GM21390 (cell line): Measurements from ENCODE around the gene ATN1.

Source experiments
- ATAC-seq: cut with Tn5 transposase; IDR thresholded peaks from one replicate; pipeline ENCODE4 v1.9.1; 2021; ENCODE audit not compliant: unreplicated experiment

Gene ATN1

DNA sequence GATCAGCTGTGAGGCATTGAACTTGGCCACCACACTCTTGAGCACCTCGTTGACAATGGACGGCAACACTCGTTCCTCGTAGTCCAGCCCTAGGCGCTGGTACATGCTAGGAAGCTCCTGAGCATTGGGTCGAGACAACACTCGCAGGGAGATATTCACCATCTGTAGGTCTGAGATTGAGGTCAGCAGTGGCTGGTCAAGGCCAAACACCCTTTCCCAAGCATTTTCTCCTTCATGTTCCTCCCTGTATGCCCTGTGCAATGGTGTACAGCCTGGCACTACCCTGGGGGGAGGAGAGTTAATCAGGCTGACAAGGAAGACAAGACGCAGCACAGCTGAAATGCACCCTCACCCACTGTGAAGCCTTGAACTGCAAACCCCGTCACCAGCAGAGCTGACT is 40.7 kb downstream of the ATN1 start:
- no peak for ATAC-seq

DNA sequence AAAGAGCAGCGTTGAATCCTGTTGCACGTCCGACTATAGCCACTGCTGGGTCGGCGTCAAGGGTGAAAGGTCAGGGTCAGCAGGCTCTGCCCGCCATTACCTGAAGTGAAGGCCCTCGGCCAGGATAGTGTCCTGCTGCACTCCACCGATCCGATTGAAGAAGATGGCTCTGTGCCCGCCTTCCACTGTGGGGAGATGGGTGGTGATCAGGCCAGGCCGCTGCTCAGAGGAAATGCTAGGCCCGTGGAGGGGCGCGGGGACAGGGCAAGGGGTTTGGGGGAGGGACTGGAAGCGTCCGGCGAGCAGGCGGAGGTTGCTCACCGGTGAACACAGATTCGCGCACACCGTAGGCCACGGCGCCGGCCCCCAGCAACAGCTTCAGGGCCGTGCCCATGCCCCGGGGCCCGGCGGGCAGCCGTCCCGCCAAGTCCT is 42.4 kb downstream of the ATN1 start:
- ATAC-seq: no peak

DNA sequence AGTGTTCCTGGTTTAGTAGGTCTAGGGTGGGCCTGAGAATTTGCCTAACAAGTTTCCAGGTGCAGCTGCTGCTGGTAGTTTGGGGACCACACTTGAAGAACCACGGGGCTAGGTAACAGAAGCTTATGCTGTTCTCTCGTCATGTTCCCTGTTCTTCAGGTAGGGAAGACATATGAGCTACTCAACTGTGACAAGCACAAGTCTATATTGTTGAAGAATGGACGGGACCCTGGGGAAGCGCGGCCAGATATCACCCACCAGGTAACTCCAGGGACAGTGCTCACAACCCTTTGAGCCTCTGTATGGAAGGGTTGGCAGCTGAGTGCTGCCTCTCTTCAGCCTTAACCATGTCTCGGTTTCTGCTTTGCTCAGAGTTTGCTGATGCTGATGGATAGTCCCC is 46.4 kb downstream of the ATN1 start:
- no peak for ATAC-seq

DNA sequence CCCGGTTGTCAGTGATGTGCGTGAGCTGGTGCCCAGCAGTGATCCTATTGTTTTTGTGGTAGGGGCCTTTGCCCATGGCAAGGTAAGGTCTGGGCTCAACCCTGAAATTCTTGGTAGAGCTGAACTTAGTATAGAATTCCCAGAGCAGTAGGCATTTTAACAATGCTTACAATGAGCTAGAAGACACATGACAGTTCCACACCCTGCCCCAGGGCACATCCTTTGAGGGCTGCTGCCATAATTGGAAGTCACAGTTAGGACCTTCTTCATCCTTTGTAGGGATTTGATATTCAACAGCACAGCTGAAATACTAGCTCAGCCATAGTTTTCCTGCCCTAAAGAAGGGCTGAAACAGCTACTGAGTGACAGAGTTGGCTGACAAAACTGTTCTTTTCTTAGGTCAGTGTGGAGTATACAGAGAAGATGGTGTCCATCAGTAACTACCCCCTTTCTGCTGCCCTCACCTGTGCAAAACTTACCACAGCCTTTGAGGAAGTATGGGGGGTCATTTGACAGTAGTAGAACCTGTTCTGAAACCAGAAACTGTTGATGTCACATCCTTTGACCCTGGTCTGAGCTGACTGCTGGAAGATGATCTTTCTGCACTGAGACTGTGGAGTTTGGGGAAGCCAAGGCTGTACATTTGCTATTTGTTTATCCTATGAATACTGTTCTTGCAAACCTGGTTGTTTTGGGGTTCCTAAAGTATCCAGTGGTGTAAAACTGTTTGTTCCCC is 47.7 kb downstream of the ATN1 start:
- ATAC-seq: no peak

DNA sequence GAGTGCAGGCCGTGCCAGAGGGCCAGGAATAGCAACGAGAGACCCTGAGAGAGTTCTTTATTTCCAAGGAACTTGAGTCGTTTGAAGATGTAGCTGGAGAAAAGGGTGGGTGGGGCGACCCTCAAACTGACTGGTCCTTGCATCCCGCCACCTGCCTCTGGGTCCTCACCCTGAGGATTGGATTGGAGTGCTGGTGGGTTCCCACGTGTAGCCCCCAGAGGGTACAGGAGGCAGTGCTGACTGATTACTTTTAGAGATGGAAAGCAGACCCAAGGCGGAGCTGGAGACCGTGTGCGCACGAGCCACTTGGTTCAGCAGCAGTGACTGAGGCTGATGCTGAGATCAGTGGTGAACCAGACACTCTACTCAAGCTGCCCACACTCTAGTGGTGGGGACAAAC is 49.9 kb downstream of the ATN1 start:
- ATAC-seq: no peak

DNA sequence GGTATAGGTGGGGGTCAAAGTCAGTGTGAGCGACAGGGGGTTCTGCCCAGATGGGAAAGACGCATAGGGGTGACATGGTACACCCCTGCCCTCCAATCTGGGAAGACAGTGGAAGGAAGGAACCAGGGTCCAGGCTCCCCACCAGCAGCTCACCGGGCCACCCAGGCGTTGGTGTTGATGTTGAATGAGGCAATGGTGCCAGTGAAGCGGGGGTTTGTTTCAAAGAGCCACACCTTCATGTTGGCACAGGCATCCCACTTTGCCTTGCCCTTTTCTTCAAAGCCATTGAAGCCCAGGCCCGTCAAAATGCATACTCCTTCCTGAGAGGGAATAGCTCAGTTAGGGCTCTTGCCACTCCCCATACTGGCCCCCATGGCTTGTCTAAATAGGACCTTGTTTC is 50.4 kb downstream of the ATN1 start:
- ATAC-seq: no peak

DNA sequence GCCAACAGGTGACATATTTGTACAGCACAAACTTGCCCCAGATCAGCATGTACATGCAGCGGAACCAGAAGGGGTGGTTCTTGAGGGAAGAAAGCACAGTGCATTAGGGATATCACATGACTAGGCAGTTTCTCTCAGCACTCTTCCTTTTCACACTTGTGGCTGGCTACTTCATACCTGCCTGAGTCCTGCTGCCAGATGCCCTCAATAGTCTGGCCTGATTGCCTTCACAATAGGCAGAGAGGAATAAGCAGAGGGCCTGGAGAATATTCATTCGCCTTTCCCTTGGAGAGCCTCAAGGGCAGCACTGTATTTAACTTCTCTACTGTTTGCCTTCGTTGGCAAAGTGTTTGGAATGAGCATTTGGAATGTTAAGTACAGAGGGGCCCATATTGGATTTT is 50.9 kb downstream of the ATN1 start:
- no peak for ATAC-seq

DNA sequence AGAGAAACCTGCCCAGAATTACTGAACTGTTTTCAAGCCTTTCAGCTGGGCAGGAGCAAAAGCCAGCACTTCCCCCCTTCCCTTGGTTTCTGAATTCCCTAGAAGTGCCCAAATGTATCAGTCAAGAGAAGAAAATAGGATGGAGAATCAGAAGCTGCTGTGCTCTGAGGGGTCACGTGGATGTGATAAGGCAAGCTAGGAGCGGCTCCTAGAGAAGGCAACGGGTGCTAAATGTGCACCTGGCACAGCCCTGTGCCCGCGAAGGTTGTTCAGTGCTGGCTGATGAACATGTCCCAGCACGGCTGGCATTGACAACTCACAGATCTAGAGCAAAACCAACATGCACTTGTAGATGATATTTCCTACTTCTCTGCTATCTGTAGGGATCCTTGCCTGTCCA is 51.3 kb downstream of the ATN1 start:
- ATAC-seq: no peak

DNA sequence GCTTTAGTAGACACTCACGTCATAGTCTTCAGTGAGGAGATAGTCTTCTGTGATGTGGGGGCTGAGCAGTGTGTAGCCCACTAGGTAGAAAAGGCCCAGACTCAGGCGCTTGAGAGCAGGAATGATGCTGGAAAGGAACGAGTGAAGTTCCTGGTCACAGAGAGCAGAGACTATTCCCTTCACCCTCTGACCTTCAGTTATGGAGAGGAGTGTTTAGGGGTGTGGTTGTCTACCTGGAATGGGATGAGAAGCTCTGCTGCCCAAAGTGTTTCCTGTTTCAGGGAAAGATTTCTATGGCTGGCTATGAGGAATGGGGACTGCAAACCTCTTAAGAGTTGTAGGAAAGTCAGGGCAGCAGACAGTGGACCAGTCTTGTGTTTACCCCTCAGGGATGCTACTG is 51.7 kb downstream of the ATN1 start:
- ATAC-seq: no peak

DNA sequence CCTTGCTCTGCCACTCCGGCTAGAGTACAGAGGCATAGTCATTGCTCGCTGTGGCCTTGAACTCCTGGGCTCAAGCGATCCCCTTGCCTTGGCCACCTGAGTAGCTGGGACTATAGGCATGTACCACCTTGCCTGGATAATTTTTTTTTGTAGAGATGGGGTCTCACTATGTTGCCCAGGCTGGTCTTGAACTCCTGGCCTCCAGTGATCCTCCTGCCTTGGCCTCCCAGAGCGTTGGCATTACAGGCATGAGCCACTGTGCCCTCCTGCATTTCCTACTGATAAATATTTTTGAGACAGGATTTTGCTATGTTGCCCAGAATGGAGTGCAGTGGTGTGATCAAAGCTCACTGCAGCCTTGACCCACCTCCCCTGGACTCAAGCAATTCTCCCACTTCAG is 52.3 kb downstream of the ATN1 start:
- ATAC-seq: no peak

DNA sequence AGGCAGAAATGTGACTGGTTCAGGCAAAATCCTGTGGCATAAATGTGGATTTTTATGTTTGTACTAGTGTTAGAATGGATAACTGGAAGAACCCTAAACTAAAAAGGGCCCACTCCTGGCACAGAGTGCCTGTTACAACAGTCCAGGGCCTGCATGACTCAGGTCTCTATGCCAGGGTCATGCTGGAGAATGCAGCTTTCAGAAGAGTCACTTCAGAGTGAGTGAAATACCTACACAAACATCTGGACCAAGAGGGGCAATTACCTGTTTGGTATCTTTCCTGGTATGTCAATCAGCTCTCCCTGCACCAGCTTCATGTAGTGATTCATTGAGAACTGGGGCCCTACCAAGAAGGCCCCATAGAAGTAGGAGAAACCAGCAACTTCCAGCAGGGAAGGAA is 53.0 kb downstream of the ATN1 start:
- ATAC-seq: no peak

DNA sequence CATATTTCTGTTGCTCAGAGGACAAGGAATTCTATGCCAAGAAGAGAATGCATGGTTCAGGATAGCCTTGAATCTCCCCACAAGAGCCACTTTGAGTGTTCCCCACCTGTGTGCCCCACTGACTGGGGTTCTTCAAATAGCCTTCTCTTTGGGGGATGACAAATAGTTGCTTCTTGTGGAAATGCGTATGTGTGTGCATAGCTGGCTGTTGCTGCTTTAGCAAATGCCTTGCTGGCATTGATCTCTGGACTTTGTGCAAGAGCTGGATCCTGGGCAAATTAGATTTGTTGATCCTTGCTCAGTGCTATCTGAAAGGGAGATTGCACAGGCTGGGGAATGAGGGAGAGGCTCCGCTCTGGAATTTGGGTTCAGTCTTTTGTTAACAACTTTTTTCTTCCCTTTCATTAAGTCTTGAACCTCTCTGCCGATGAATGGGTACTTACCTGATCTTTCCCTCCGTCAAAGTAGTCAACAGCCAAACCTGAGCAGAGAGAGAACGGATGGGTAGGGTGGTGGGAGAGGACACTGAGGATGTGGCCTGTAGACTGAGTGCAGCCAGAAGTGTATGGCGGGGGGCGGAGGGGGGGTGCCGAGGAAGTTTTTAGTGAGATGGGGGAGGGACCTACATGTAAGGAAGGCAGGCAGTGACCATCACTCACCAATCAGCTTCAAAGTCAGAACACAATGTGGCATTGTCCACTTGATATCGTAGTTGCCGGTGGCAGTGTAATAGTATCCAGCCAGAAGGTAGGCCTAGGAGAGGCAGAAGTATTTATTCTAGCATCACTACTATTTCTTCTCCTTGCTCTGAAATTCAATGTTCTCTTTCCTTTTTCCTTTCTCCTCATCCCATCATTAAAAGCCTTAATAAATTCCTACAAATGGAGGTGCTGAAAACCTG is 53.6 kb downstream of the ATN1 start:
- no peak for ATAC-seq

DNA sequence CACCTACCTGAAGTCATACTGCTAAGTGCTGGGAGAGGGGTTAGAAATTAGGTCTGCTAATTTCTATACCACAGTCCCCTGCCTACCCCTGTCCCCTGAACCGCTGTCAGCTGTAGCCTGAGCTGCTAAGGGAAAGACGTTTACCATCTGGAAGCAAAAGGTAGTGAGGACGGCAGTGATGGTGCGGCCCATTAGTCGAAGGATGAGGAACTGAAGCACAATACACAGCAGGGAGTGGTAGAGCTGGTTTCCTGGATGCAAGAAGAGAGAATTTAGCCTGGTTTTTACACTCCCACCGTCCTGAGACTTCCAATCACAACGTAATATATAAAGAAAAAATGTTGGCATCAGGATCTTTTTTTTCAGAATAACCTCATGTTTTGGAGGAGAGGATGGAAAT is 54.8 kb downstream of the ATN1 start:
- ATAC-seq: no peak

DNA sequence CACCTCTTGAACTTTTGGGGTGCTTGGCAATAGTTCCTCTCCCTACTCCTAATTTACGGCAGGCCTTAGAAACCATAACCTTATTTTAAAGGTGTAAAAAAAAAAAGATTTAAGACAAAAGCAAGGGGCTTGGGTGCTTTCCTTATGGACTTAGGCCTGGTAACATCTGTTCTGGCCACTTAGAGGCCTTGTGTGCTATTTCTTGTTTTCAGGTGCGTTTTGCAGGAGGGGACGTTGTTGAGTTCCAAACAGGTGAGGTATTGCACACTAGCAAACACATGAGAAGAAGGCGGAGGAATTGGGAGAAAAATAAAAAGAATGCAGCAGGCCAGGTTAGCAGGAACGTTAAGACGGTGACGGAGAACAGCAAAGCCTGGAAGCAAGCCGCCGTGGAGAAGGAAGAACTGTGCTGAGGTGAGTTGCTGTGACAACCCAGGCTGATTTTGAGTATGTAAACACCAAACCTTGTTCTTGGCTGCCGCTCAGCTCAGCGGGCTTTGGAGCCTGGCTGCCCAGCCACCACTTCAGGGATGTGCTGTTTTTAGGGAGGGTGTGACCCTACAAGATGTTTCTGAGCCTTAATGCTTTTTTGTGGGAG is 60.3 kb downstream of the ATN1 start:
- no peak for ATAC-seq
